ENCODE results near the gene PMEL.
"Not testable (repeated sequence)": the region's sequence is repeated elsewhere in the genome, so short reads cannot be mapped to it uniquely, and the experiment has no call there.

The PMEL gene

DNA sequence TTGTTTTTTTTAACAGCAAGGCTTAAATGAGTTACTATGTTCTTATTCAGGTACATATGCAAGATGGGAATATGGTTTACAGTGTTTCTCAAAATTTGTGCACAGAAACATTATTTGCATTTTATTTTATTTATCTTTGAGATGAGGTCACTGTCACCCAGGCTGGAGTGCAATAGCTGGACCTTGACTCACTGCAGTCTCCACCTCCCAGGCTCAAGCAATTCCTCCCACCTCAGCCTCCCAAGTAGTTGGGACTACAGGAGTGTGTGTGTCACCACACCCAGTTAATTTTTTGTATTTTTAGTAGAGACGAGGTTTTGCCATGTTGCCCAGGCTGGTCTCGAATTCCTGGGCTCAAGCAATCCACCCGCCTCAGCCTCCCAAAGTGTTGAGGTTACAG lies 46.8 kb downstream of the PMEL start:
- not testable (repeated sequence) for DNase-seq

- no peak for DNase-seq
Observed at GRCh38 chr12:55915482-55915859, 50.4 kb downstream of the PMEL start.

DNA sequence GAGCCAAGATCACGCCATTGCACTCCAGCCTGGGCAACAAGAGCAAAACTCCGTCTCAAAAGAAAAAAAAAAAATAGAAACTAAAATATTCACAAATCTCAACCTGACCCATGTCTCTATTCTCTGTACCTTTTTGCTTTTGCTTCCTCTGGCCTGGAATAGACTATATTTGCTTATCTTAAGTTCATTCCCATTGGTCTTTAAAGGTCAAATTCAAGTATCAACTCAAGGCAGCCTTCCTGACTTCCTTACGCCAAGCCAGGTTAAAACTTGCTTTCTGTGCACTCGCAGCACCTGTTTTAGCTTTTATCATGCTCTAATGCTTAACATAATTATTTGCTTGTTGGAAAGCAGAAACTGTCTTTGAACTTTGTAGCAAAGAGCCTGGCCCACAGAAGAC lies 52.9 kb downstream of the PMEL start:
- no peak for DNase-seq

GRCh38 chr12:55909513-55909884 lies 56.3 kb downstream of the PMEL start:
- no peak for DNase-seq

- DNase-seq = no peak
Observed at GRCh38 chr12:55908726-55909512, 56.9 kb downstream of the PMEL start.

GRCh38 chr12:55906056-55906455 lies 59.8 kb downstream of the PMEL start:
- DNase-seq = no peak
